Measurements from ENCODE around the gene KCTD16.

Gene KCTD16

GRCh38 chr5:144170276-144171024 lies at the start of gene KCTD16, which contains the start of gene YIPF5:
KCTD16 (plus strand) TSS chr5:144170873.
YIPF5 (minus strand) TSS chr5:144170659; CDS start chr5:144169955, 704 bp downstream.
- DNase-seq (ENCODE audit: low read depth): peak; percentile 94

GRCh38 chr5:144121577-144121976 lies 49.1 kb upstream of the KCTD16 start:
- no peak for DNase-seq (ENCODE audit: low read depth)

- no peak for DNase-seq (ENCODE audit: low read depth)
Measured at GRCh38 chr5:144122081-144122480, 48.6 kb upstream of the KCTD16 start.

- no peak for DNase-seq (ENCODE audit: low read depth)
Measured at GRCh38 chr5:144122641-144123040, 48.0 kb upstream of the KCTD16 start.

- DNase-seq (ENCODE audit: low read depth): no peak
Measured at GRCh38 chr5:144125163-144125726, 45.4 kb upstream of the KCTD16 start.

GRCh38 chr5:144126707-144127106 lies 44.0 kb upstream of the KCTD16 start:
- no peak for DNase-seq (ENCODE audit: low read depth)

- DNase-seq (ENCODE audit: low read depth): no peak
Measured at GRCh38 chr5:144128844-144129243, 41.8 kb upstream of the KCTD16 start.

- no peak for DNase-seq (ENCODE audit: low read depth)
Measured at GRCh38 chr5:144130306-144130705, 40.4 kb upstream of the KCTD16 start.

- DNase-seq (ENCODE audit: low read depth): no peak
Measured at GRCh38 chr5:144131261-144131660, 39.4 kb upstream of the KCTD16 start.

GRCh38 chr5:144133050-144133633 lies 37.5 kb upstream of the KCTD16 start:
- no peak for DNase-seq (ENCODE audit: low read depth)

- DNase-seq (ENCODE audit: low read depth): no peak
Measured at GRCh38 chr5:144134194-144134826, 36.4 kb upstream of the KCTD16 start.

GRCh38 chr5:144135113-144135762 lies 35.4 kb upstream of the KCTD16 start:
- DNase-seq (ENCODE audit: low read depth): no peak

- DNase-seq (ENCODE audit: low read depth): no peak
Measured at GRCh38 chr5:144139586-144139985, 31.1 kb upstream of the KCTD16 start.

GRCh38 chr5:144141585-144141984 lies 29.1 kb upstream of the KCTD16 start:
- DNase-seq (ENCODE audit: low read depth): no peak

GRCh38 chr5:144142139-144142823 lies 28.4 kb upstream of the KCTD16 start:
- no peak for DNase-seq (ENCODE audit: low read depth)

GRCh38 chr5:144142824-144143162 lies 27.9 kb upstream of the KCTD16 start:
- DNase-seq (ENCODE audit: low read depth): no peak

GRCh38 chr5:144143625-144144024 lies 27.0 kb upstream of the KCTD16 start:
- no peak for DNase-seq (ENCODE audit: low read depth)

- DNase-seq (ENCODE audit: low read depth): no peak
Measured at GRCh38 chr5:144144956-144145751, 25.5 kb upstream of the KCTD16 start.

- no peak for DNase-seq (ENCODE audit: low read depth)
Measured at GRCh38 chr5:144151026-144151425, 19.6 kb upstream of the KCTD16 start.

- DNase-seq (ENCODE audit: low read depth): no peak
Measured at GRCh38 chr5:144156767-144157171, 13.9 kb upstream of the KCTD16 start.

GRCh38 chr5:144162686-144163085 lies 8.0 kb upstream of the KCTD16 start:
- DNase-seq (ENCODE audit: low read depth): no peak

Measured in stimulated activated CD8-positive, alpha-beta memory T cell treated with anti-CD3 and anti-CD28 coated beads, Interleukin-4, amount 100 ng/mL, for 24 hours (primary cell).